ENCODE data around the gene KRT25. TPM values are rescaled to one million over a fixed set of nuclear protein-coding genes. Genes with fewer than 3 reads are reported as not detected.
"Not testable (repeated sequence)": the region's sequence is repeated elsewhere in the genome, so short reads cannot be mapped to it uniquely, and the experiment has no call there.

The KRT25 gene
- total RNA-seq, 1 donor from 2014 or later = not detected

- intact Hi-C loops (cut with micrococcal nuclease) = no loop called here
- Mint-ChIP-seq H3K9me3 (no peaks in the 10 kb centered on the region), H3K4me1 (ENCODE audit: low read depth) (no peaks in the 10 kb centered on the region), H3K27ac (no peak overlapping the region), H3K27me3 (ENCODE audit: low read depth) (peaks cover 49% of the 10 kb centered on the region), H3K36me3 (ENCODE audit: low read depth) (no peaks in the 10 kb centered on the region), H3K4me3 (ENCODE audit: low read depth) (no peak overlapping the region)
- no peak for DNase-seq (ENCODE audit: low spot score)
Measured at GRCh38 chr17:40779181-40779909, 24.2 kb upstream of the KRT25 start.

- H3K27ac Mint-ChIP-seq = no peak overlapping the region
- H3K4me3 Mint-ChIP-seq (ENCODE audit: low read depth) = no peak overlapping the region
- intact Hi-C loops (cut with micrococcal nuclease) = no loop called here
Measured at GRCh38 chr17:40778461-40778860, 23.3 kb upstream of the KRT25 start.

DNA sequence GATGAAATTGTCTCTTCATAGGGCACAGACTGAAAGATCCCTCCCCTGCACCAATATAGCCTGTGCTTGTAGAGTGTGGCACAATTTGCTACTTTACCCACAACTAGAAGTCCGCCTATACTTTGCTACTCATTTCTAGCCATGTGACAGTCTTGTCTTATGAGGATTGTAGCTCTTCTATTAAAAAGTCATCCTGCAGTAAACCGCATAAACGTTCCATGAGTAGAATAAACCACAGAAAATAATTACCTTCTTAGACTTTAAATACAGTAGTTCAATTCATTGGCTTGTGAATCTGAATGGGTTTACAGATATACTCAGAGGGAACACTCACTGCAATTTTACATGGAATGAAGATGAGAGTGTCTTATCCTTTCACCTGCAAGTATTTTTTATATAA, 22.8 kb upstream of the KRT25 start:
- Mint-ChIP-seq H3K36me3 (ENCODE audit: low read depth) (no peaks in the 10 kb centered on the region), H3K9me3 (no peaks in the 10 kb centered on the region), H3K27me3 (ENCODE audit: low read depth) (peaks cover 50% of the 10 kb centered on the region), H3K4me1 (ENCODE audit: low read depth) (no peaks in the 10 kb centered on the region), H3K4me3 (ENCODE audit: low read depth) (no peak overlapping the region), H3K27ac (no peak overlapping the region)
- intact Hi-C loops (cut with micrococcal nuclease) = no loop called here
- no peak for DNase-seq (ENCODE audit: low spot score)

More at GRCh38 chr17:40778461-40778860, 23.3 kb upstream of the KRT25 start:
- peaks cover 52% of the 10 kb centered on the region for H3K27me3 Mint-ChIP-seq (ENCODE audit: low read depth)
- H3K9me3 Mint-ChIP-seq = no peaks in the 10 kb centered on the region
- DNase-seq (ENCODE audit: low spot score) = no peak
- H3K4me1 Mint-ChIP-seq (ENCODE audit: low read depth) = no peaks in the 10 kb centered on the region
- H3K36me3 Mint-ChIP-seq (ENCODE audit: low read depth) = no peaks in the 10 kb centered on the region

GRCh38 chr17:40777459-40777858, 22.3 kb upstream of the KRT25 start:
- H3K27me3 Mint-ChIP-seq (ENCODE audit: low read depth) = peaks cover 55% of the 10 kb centered on the region
- intact Hi-C loops (cut with micrococcal nuclease) = no loop called here
- no peaks in the 10 kb centered on the region for H3K9me3 Mint-ChIP-seq
- H3K36me3 Mint-ChIP-seq (ENCODE audit: low read depth) = no peaks in the 10 kb centered on the region
- no peak for DNase-seq (ENCODE audit: low spot score)
- H3K27ac Mint-ChIP-seq = no peak overlapping the region
- H3K4me1 Mint-ChIP-seq (ENCODE audit: low read depth) = no peaks in the 10 kb centered on the region
- H3K4me3 Mint-ChIP-seq (ENCODE audit: low read depth) = no peak overlapping the region

DNA sequence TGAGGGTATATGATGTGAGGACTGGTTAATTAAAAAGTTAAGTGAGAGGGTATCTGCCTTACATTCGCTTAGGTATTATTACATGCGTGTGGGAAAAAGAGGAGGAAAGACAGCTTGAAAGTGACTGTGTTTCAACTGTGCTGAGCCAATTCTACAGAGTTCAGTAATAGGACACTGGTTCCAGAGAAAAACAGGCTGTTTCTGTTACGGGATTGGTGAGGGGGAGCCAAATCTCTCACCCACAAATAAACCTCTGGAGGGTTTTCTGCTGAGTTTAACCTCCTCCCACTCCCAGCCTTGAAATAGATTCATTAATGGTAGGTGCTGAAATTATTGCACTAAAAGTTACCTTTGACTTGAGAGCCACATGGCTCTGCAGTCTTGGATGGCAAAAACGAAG, 20.8 kb upstream of the KRT25 start:
- Mint-ChIP-seq H3K36me3 (ENCODE audit: low read depth) (no peaks in the 10 kb centered on the region), H3K27ac (no peak overlapping the region), H3K27me3 (ENCODE audit: low read depth) (peaks cover 61% of the 10 kb centered on the region), H3K4me1 (ENCODE audit: low read depth) (no peaks in the 10 kb centered on the region), H3K4me3 (ENCODE audit: low read depth) (no peak overlapping the region), H3K9me3 (no peaks in the 10 kb centered on the region)
- intact Hi-C loops (cut with micrococcal nuclease) = no loop called here
- no peak for DNase-seq (ENCODE audit: low spot score)

- no peaks in the 10 kb centered on the region for H3K9me3 Mint-ChIP-seq
- H3K27me3 Mint-ChIP-seq (ENCODE audit: low read depth) = peaks cover 37% of the 10 kb centered on the region
- no peak for DNase-seq (ENCODE audit: low spot score)
- no peaks in the 10 kb centered on the region for H3K4me1 Mint-ChIP-seq (ENCODE audit: low read depth)
- intact Hi-C loops (cut with micrococcal nuclease) = no loop called here
- H3K4me3 Mint-ChIP-seq (ENCODE audit: low read depth) = no peak within 1 kb of the TSS
- no peak within 1 kb of the TSS for H3K27ac Mint-ChIP-seq
- H3K36me3 Mint-ChIP-seq (ENCODE audit: low read depth) = no peaks in the 10 kb centered on the region
Measured at GRCh38 chr17:40772101-40772500, 17.0 kb upstream of the KRT25 start, which contains the start of gene KRT26. Gene KRT26, minus strand, starts transcription at chr17:40772201. Its CDS starts 88 bp downstream, at chr17:40772113.

GRCh38 chr17:40765657-40766056, 10.5 kb upstream of the KRT25 start:
- H3K27ac Mint-ChIP-seq = no peak overlapping the region
- no peak overlapping the region for H3K4me3 Mint-ChIP-seq (ENCODE audit: low read depth)
- H3K27me3 Mint-ChIP-seq (ENCODE audit: low read depth) = peaks cover 13% of the 10 kb centered on the region
- H3K9me3 Mint-ChIP-seq = peaks cover 25% of the 10 kb centered on the region
- DNase-seq (ENCODE audit: low spot score) = no peak
- intact Hi-C loops (cut with micrococcal nuclease) = no loop called here
- H3K4me1 Mint-ChIP-seq (ENCODE audit: low read depth) = no peaks in the 10 kb centered on the region
- H3K36me3 Mint-ChIP-seq (ENCODE audit: low read depth) = no peaks in the 10 kb centered on the region

DNA sequence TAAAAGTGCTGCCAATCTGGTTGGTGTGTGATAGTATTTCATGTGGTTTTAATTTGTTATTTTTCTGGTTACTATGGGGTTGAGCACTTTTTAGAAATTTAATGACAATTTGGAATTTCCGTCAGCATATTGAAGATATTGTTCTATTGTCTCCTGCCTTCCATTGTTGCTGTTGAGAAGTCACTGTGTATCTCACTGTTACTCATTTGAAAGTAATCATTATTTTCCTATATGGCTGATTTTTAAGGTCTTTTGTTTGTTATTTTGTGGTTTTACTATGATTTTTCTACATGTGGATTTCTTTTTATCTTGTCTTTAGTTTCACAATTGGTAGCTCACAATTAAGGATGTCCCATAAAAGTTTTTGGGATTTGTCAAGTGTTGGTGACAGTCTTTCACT, 8.6 kb upstream of the KRT25 start:
- Mint-ChIP-seq H3K27me3 (ENCODE audit: low read depth) (peaks cover 13% of the 10 kb centered on the region), H3K36me3 (ENCODE audit: low read depth) (no peaks in the 10 kb centered on the region), H3K27ac (no peak overlapping the region), H3K4me1 (ENCODE audit: low read depth) (no peaks in the 10 kb centered on the region), H3K9me3 (peaks cover 44% of the 10 kb centered on the region), H3K4me3 (ENCODE audit: low read depth) (no peak overlapping the region)
- intact Hi-C loops (cut with micrococcal nuclease) = no loop called here
- no peak for DNase-seq (ENCODE audit: low spot score)

GRCh38 chr17:40760105-40761016, 5.2 kb upstream of the KRT25 start:
- no peak for DNase-seq (ENCODE audit: low spot score)
- Mint-ChIP-seq H3K36me3 (ENCODE audit: low read depth) (no peaks in the 10 kb centered on the region), H3K9me3 (peaks cover 56% of the 10 kb centered on the region), H3K4me1 (ENCODE audit: low read depth) (no peaks in the 10 kb centered on the region), H3K4me3 (ENCODE audit: low read depth) (no peak overlapping the region), H3K27me3 (ENCODE audit: low read depth) (peaks cover 20% of the 10 kb centered on the region), H3K27ac (no peak overlapping the region)
- intact Hi-C loops (cut with micrococcal nuclease) = no loop called here

DNA sequence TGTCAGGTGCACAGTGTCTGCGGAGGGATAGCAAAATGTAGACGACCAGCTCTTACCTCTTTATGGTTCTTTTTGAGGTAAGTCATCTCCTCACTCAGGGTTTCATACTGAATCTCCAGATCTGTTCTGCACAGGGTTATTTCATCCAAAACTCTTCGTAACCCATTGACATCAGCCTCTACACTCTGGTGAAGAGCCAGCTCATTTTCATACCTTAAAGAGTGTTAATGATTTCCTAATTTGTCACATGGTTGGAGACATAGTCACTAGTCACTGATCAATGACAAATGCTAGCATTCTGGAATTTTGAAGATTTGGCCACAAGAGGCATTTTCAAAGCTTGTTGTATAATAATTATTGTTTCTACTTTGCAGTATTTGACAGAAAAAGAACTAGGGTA, 1.3 kb downstream of the KRT25 start:
- Mint-ChIP-seq H3K4me1 (ENCODE audit: low read depth) (no peaks in the 10 kb centered on the region), H3K4me3 (ENCODE audit: low read depth) (no peak overlapping the region), H3K9me3 (peaks cover 12% of the 10 kb centered on the region), H3K27me3 (ENCODE audit: low read depth) (peaks cover 33% of the 10 kb centered on the region), H3K27ac (no peak overlapping the region), H3K36me3 (ENCODE audit: low read depth) (no peaks in the 10 kb centered on the region)
- intact Hi-C loops (cut with micrococcal nuclease) = no loop called here
- DNase-seq (ENCODE audit: low spot score) = no peak

DNA sequence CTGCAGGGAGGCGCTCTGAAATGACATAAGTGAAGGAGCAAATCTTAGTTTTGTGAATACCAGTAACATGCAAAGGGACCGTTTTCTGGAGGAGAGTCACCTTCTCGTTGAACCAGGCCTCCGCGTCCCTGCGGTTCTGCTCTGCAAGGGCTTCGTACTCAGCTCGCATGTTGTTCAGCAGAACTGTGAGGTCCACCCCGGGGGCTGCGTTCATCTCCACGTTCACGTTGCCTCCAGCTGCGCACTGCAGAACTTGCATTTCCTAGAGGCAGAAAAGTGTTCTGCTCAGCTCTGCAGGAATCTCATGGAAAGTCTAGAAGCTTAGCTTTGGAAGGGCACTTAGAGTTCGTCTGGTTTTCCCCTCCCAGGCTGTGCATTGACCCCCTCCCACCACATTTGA, 4.1 kb downstream of the KRT25 start:
- intact Hi-C loops (cut with micrococcal nuclease) = no loop called here
- no peak overlapping the region for H3K27ac Mint-ChIP-seq
- H3K9me3 Mint-ChIP-seq = peaks cover 3% of the 10 kb centered on the region
- no peak overlapping the region for H3K4me3 Mint-ChIP-seq (ENCODE audit: low read depth)
- DNase-seq (ENCODE audit: low spot score) = no peak
- peaks cover 32% of the 10 kb centered on the region for H3K27me3 Mint-ChIP-seq (ENCODE audit: low read depth)
- H3K36me3 Mint-ChIP-seq (ENCODE audit: low read depth) = no peaks in the 10 kb centered on the region
- H3K4me1 Mint-ChIP-seq (ENCODE audit: low read depth) = no peaks in the 10 kb centered on the region

- no peak for DNase-seq (ENCODE audit: low spot score)
- H3K27me3 Mint-ChIP-seq (ENCODE audit: low read depth) = peaks cover 32% of the 10 kb centered on the region
- no peaks in the 10 kb centered on the region for H3K36me3 Mint-ChIP-seq (ENCODE audit: low read depth)
- no peak overlapping the region for H3K27ac Mint-ChIP-seq
- no peak overlapping the region for H3K4me3 Mint-ChIP-seq (ENCODE audit: low read depth)
- intact Hi-C loops (cut with micrococcal nuclease) = no loop called here
- no peaks in the 10 kb centered on the region for H3K4me1 Mint-ChIP-seq (ENCODE audit: low read depth)
- peaks cover 3% of the 10 kb centered on the region for H3K9me3 Mint-ChIP-seq
Measured at GRCh38 chr17:40750391-40750790, 4.7 kb downstream of the KRT25 start.

DNA sequence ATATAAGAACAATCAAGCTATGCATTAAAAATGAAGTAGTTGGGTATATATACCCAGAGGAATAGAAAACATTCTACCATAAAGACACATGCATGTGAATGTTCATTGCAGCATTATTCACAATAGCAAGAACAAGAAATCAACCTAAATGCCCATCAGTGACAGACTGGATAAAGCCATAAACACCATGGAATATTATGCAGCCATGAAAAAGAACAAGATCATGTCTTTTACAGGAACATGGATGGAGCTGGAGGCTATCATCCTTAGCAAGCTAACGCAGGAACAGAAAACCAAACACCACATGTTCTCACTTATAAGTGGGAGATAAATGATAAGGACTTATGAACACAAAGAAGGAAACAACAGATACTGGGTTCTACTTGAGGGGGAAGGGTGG, 6.5 kb downstream of the KRT25 start:
- intact Hi-C loops (cut with micrococcal nuclease); H3K4me1 Mint-ChIP-seq (ENCODE audit: low read depth); DNase-seq (ENCODE audit: low spot score); H3K36me3 Mint-ChIP-seq (ENCODE audit: low read depth); H3K9me3 Mint-ChIP-seq; H3K4me3 Mint-ChIP-seq (ENCODE audit: low read depth); H3K27ac Mint-ChIP-seq: not testable (repeated sequence)
- peaks cover 46% of the 10 kb centered on the region for H3K27me3 Mint-ChIP-seq (ENCODE audit: low read depth)
